Liver (tissue), 9 donors: Measurements from ENCODE around the gene LGI1. TPM values are rescaled to one million over a fixed set of nuclear protein-coding genes. Genes with fewer than 3 reads are reported as not detected.
A peak's percentile ranks its signal among the peaks of the same experiment; 100 is the strongest.

Experiments used
- DNase-seq: peaks from one replicate; pipeline ENCODE4 v3.0.0-alpha.2; 2017; ENCODE audit warnings: low spot score
- H3K27ac ChIP-seq, 2 donors: one replicate each; pipeline ENCODE4 v1.7.0; 2013; ENCODE audit warnings: inconsistent platforms in 2 of 2, low read length in 2 of 2, control low read depth in 1 of 2, low read depth in 1 of 2, mild to moderate bottlenecking in 1 of 2
- H3K27me3 ChIP-seq, 4 donors: one replicate each; pipeline versions ENCODE4 v1.6.1 to v1.7.0; 2013; ENCODE audit warnings: low read length in 3 of 4, inconsistent platforms in 1 of 4, mild to moderate bottlenecking in 1 of 4, moderate library complexity in 1 of 4; ENCODE audit not compliant: control insufficient read depth in 4 of 4, insufficient read depth in 4 of 4
- H3K36me3 ChIP-seq, 4 donors: one replicate each; pipeline versions ENCODE4 v1.6.1 to v1.7.0; 2013; ENCODE audit warnings: low read length in 3 of 4, mild to moderate bottlenecking in 3 of 4, low read depth in 1 of 4, moderate library complexity in 1 of 4; ENCODE audit not compliant: control insufficient read depth in 4 of 4, insufficient read depth in 3 of 4
- H3K4me1 ChIP-seq, 4 donors: one replicate each; pipeline versions ENCODE4 v1.6.1 to v1.7.0; 2013; ENCODE audit warnings: low read length in 3 of 4, mild to moderate bottlenecking in 3 of 4, moderate library complexity in 1 of 4; ENCODE audit not compliant: control insufficient read depth in 4 of 4, insufficient read depth in 4 of 4
- H3K4me3 ChIP-seq, 3 donors: one replicate each; pipeline versions ENCODE4 v1.6.1 to v1.7.0; 2013; ENCODE audit warnings: low read length in 3 of 3, control low read depth in 1 of 3, low read depth in 1 of 3, mild to moderate bottlenecking in 1 of 3
- H3K9ac ChIP-seq, 2 donors: one replicate each; pipeline ENCODE4 v1.7.0; 2013; ENCODE audit warnings: low read length in 2 of 2, mild to moderate bottlenecking in 2 of 2, moderate library complexity in 2 of 2, control low read depth in 1 of 2, low read depth in 1 of 2
- H3K9me3 ChIP-seq, 4 donors: one replicate each; pipeline versions ENCODE4 v1.6.1 to v1.7.0; 2013; ENCODE audit warnings: low read length in 3 of 4; ENCODE audit not compliant: control insufficient read depth in 4 of 4
- GABPA ChIP-seq, 2 donors: IDR thresholded peaks in 1 of 2; conservative IDR thresholded peaks in 1 of 2; 2 replicates each; pipeline ENCODE4 v1.6.1; 2016; ENCODE audit warnings: antibody characterized with exemption in 2 of 2, mild to moderate bottlenecking in 1 of 2, moderate library complexity in 1 of 2
- HNF4G ChIP-seq: IDR thresholded peaks from 2 replicates; pipeline ENCODE4 v1.6.1; 2016; ENCODE audit warnings: antibody characterized with exemption
- RAD21 ChIP-seq, 2 donors: IDR thresholded peaks; 2 replicates each; pipeline ENCODE4 v1.6.1; 2016; ENCODE audit warnings: antibody characterized with exemption in 2 of 2, mild to moderate bottlenecking in 2 of 2
- SP1 ChIP-seq: IDR thresholded peaks from 2 replicates; pipeline ENCODE4 v1.6.1; 2018; ENCODE audit warnings: antibody characterized with exemption, mild to moderate bottlenecking
- TAF1 ChIP-seq: conservative IDR thresholded peaks from 2 replicates; pipeline ENCODE4 v1.6.1; 2016; ENCODE audit warnings: antibody characterized with exemption, mild to moderate bottlenecking
- WGBS: extraction: QIAGEN DNeasy Blood & Tissue Kit; methylation state at CpG from one replicate; pipeline ENCODE4 v1.1.7; 2013; 5-methylcytosine and 5-hydroxymethylcytosine counted together
- polyA plus RNA-seq, 2 donors: library from polyadenylated mRNA; stranded (reverse) in 1 of 2; unstranded in 1 of 2; fragments of 200-250 nt in 1 of 2; fragments of >200 nt in 1 of 2; fragmentation: Nextera tagmentation in 1 of 2; extraction: Ambion mirVana in 1 of 2; gene quantifications; one replicate each; pipeline versions ENCODE4 v1.2.1 to v1.2.3, GENCODE V29; 2013 to 2015
- total RNA-seq, 2 donors: library from RNA; depleted of rRNA; stranded (reverse); fragments of >200 nt; gene quantifications; one replicate each; pipeline ENCODE4 v1.2.3, GENCODE V29; 2014
- TF ChIP-seq, protein P1 (sequence below): IDR thresholded peaks from 2 replicates; pipeline ENCODE4 v1.6.1; 2016; ENCODE audit warnings: antibody characterized with exemption
- TF ChIP-seq, protein P2 (sequence below): IDR thresholded peaks from 2 replicates; pipeline ENCODE4 v1.6.1; 2016; ENCODE audit warnings: antibody characterized with exemption
- TF ChIP-seq, protein P3 (sequence below): fragments of 150-350 bp; IDR thresholded peaks from 2 replicates; pipeline ENCODE4 v1.5.1; 2017; ENCODE audit warnings: improper control_type of control experiment, low read depth, low read length; ENCODE audit not compliant: missing input control
- TF ChIP-seq, protein P4 (sequence below): IDR thresholded peaks from 2 replicates; pipeline ENCODE4 v1.6.1; 2016; ENCODE audit warnings: antibody characterized with exemption
- donor health status: healthy.
- donor health status: healthy.
- donor health status: healthy.
- donor health status: healthy.
- donor health status: healthy.

LGI1 gene
- total and polyA plus RNA-seq, 4 donors, result 0.28 to 1.2 (median 1.1) TPM; not detected in 1

DNA sequence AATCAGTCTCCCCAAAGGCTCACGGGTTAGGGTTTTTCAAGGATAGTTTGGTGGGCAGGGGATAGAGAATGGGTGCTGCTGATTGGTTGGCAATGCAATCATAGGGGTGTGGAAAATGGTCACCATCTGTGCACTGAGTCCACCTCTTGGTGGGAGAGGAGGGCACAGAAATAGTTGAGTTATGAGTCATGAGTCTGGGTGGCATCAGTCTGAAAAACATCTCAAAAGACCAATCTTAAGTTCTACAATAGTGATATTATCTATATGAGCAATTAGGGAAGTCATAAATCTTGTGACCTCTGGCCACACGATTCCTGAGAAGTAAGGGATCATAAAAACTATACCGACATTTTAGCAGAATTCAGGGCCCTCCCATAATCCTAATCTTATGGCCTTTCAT, 62.7 kb downstream of the LGI1 start:
- no peak overlapping the region for H3K9ac ChIP-seq
- no peaks in the 10 kb centered on the region for H3K9me3 ChIP-seq
- no peak overlapping the region for H3K4me3 ChIP-seq
- DNase-seq, result no peak
- TF ChIP-seq SP1 (no peak), TAF1 (no peak), GABPA (IDR thresholded peaks at IDR 0.05 in 1 of 2, conservative IDR thresholded peaks at IDR 0.05 in 1 of 2) (no peak), HNF4G (no peak)
- TF ChIP-seq, protein P1, sequence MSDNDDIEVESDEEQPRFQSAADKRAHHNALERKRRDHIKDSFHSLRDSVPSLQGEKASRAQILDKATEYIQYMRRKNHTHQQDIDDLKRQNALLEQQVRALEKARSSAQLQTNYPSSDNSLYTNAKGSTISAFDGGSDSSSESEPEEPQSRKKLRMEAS, result no peak
- TF ChIP-seq, protein P2, sequence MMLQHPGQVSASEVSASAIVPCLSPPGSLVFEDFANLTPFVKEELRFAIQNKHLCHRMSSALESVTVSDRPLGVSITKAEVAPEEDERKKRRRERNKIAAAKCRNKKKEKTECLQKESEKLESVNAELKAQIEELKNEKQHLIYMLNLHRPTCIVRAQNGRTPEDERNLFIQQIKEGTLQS, result no peak
- TF ChIP-seq, protein P3, sequence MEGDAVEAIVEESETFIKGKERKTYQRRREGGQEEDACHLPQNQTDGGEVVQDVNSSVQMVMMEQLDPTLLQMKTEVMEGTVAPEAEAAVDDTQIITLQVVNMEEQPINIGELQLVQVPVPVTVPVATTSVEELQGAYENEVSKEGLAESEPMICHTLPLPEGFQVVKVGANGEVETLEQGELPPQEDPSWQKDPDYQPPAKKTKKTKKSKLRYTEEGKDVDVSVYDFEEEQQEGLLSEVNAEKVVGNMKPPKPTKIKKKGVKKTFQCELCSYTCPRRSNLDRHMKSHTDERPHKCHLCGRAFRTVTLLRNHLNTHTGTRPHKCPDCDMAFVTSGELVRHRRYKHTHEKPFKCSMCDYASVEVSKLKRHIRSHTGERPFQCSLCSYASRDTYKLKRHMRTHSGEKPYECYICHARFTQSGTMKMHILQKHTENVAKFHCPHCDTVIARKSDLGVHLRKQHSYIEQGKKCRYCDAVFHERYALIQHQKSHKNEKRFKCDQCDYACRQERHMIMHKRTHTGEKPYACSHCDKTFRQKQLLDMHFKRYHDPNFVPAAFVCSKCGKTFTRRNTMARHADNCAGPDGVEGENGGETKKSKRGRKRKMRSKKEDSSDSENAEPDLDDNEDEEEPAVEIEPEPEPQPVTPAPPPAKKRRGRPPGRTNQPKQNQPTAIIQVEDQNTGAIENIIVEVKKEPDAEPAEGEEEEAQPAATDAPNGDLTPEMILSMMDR, result no peak
- H3K4me1 ChIP-seq, result peaks cover 0 to 7% (median 4%) of the 10 kb centered on the region in 4 donors
- H3K27me3 ChIP-seq, result peaks cover 0 to 4% (median 0%) of the 10 kb centered on the region in 4 donors
- no peaks in the 10 kb centered on the region for H3K36me3 ChIP-seq
- 63% methylated on average over 3 of the region's 3 CpGs for WGBS
- H3K27ac ChIP-seq, result no peak overlapping the region

DNA sequence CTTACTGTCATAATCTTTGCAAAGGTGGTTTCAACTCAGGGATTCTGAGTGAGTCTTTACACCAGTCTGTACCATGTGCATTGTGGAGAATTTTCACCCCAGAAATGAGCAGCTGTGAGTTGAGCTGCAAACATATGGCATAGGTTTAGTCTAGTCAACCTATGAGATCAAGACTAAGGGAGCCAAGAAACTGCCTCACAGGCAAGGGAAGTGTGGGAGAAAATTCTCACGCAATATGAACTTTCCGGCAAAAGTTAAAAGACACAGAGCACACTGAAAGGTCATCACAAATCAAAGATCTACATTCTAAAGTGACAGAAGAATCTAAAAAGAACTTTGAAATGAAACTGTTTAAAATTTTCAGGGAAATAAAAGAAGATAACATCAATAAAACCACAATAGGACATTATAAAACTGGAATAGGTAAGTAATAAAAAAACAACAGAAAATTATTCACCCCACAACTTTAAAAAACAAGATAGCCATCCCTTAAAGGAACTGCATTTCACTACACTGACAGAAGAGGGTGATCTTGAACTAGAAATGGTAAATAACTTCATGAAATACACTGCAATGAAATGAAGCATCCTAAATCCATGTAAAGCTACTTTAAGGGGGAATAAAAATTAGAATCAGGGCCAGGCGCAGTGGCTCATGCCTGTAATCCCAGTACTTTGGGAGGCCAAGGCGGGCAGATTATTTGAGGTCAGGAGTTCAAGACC, 63.5 kb downstream of the LGI1 start:
- peak; percentile 85 for TF ChIP-seq RAD21 (IDR thresholded peaks at IDR 0.05)
- TF ChIP-seq, protein P3, result peak; percentile 72
- TF ChIP-seq, protein P4, sequence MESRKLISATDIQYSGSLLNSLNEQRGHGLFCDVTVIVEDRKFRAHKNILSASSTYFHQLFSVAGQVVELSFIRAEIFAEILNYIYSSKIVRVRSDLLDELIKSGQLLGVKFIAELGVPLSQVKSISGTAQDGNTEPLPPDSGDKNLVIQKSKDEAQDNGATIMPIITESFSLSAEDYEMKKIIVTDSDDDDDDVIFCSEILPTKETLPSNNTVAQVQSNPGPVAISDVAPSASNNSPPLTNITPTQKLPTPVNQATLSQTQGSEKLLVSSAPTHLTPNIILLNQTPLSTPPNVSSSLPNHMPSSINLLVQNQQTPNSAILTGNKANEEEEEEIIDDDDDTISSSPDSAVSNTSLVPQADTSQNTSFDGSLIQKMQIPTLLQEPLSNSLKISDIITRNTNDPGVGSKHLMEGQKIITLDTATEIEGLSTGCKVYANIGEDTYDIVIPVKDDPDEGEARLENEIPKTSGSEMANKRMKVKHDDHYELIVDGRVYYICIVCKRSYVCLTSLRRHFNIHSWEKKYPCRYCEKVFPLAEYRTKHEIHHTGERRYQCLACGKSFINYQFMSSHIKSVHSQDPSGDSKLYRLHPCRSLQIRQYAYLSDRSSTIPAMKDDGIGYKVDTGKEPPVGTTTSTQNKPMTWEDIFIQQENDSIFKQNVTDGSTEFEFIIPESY, result no peak
- no peak overlapping the region for H3K27ac ChIP-seq
- no peak overlapping the region for H3K9ac ChIP-seq
- no peak for DNase-seq
- 74% methylated on average over 4 of the region's 4 CpGs for WGBS
- peaks cover 0 to 3% (median 0%) of the 10 kb centered on the region in 4 donors for H3K4me1 ChIP-seq
- no peak overlapping the region for H3K4me3 ChIP-seq
- no peaks in the 10 kb centered on the region for H3K9me3 ChIP-seq
- H3K36me3 ChIP-seq, result no peaks in the 10 kb centered on the region
- H3K27me3 ChIP-seq, result peaks cover 0 to 4% (median 0%) of the 10 kb centered on the region in 4 donors
